ENCODE results near the gene TUT7. TPM values are rescaled to one million over a fixed set of nuclear protein-coding genes. Genes with fewer than 3 reads are reported as not detected.

TUT7 gene
- total RNA-seq, 1 experiment from 2014 or later, result 37.4 TPM

- POLR2A ChIA-PET, result interaction anchor here (0.6 kb wide), 1 partner anchor 470 kb away, joined by 3 read pairs; no protein-coding TSS in a partner anchor
- no peaks in the 10 kb centered on the region for H3K27me3 Mint-ChIP-seq (ENCODE audit: insufficient read depth, unreplicated experiment)
- H3K36me3 Mint-ChIP-seq (ENCODE audit: insufficient read depth, unreplicated experiment), result peaks cover 36% of the 10 kb centered on the region
- BruUV-seq (replicated peaks), result no TSS peak
- CTCF ChIA-PET, result no interaction called here
- peaks cover 30% of the 10 kb centered on the region for H3K4me1 Mint-ChIP-seq (ENCODE audit: insufficient read depth, unreplicated experiment)
- intact Hi-C loops (cut with micrococcal nuclease), result loop anchor here (5.0 kb wide), 1 partner anchor 127 kb away; no protein-coding TSS in a partner anchor
- TF ChIP-seq CTCF (IDR thresholded peaks at IDR 0.05; ENCODE audit: unreplicated experiment), result no peak
- DNase-seq (ENCODE audit: unreplicated experiment), result no peak
- H3K4me3 Mint-ChIP-seq (ENCODE audit: unreplicated experiment), result peak overlapping the region; percentile 60
- H3K27ac Mint-ChIP-seq (ENCODE audit: low read depth, unreplicated experiment), result no peak overlapping the region
- H3K9me3 Mint-ChIP-seq (ENCODE audit: unreplicated experiment), result no peaks in the 10 kb centered on the region
Measured at GRCh38 chr9:86279839-86280238, 74.4 kb downstream of the TUT7 start.

DNA sequence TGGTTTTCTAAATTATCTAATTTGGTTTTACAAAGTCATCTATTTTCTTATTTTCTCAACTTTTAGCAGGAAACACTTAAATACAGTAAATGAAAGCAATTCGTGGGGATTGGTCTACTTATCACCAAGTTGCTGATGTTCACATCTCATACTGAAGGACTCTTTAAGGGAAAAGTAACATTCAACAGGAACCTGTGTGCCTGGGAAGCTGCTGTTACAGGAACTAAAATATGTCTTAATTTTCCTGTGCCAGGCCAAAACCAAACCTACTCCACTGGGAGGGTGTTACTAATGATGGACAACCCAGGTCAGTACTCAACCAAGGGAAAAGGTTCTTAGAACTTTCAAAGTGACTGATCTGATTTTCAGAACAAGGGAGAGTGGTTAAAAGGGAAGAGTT is 77.1 kb downstream of the TUT7 start:
- Mint-ChIP-seq H3K27me3 (ENCODE audit: insufficient read depth, unreplicated experiment) (no peaks in the 10 kb centered on the region), H3K27ac (ENCODE audit: low read depth, unreplicated experiment) (peak overlapping the region; percentile 64), H3K4me3 (ENCODE audit: unreplicated experiment) (no peak overlapping the region), H3K4me1 (ENCODE audit: insufficient read depth, unreplicated experiment) (peaks cover 20% of the 10 kb centered on the region), H3K36me3 (ENCODE audit: insufficient read depth, unreplicated experiment) (peaks cover 31% of the 10 kb centered on the region), H3K9me3 (ENCODE audit: unreplicated experiment) (no peaks in the 10 kb centered on the region)
- intact Hi-C loops (cut with micrococcal nuclease), result no loop called here
- BruUV-seq (replicated peaks), result no TSS peak
- ChIA-PET POLR2A (no interaction called here), CTCF (interaction anchor here (2.4 kb wide), 1 partner anchor 74 kb away, joined by 7 read pairs; no protein-coding TSS in a partner anchor)
- no peak for TF ChIP-seq CTCF (IDR thresholded peaks at IDR 0.05; ENCODE audit: unreplicated experiment)
- no peak for DNase-seq (ENCODE audit: unreplicated experiment)

- no TSS peak for BruUV-seq (replicated peaks)
- ChIA-PET POLR2A (interaction anchor here (0.7 to 1.0 kb wide), 2 partner anchors 19 to 131 kb away, joined by 3 read pairs; no protein-coding TSS in a partner anchor), CTCF (interaction anchor here (0.5 to 2.4 kb wide), 5 partner anchors 19 to 386 kb away, joined by 3 to 7 read pairs (median 3); no protein-coding TSS in a partner anchor)
- intact Hi-C loops (cut with micrococcal nuclease), result no loop called here
- H3K9me3 Mint-ChIP-seq (ENCODE audit: unreplicated experiment), result no peaks in the 10 kb centered on the region
- peak; percentile 6 for TF ChIP-seq CTCF (IDR thresholded peaks at IDR 0.05; ENCODE audit: unreplicated experiment)
- H3K27ac Mint-ChIP-seq (ENCODE audit: low read depth, unreplicated experiment), result no peak overlapping the region
- H3K4me1 Mint-ChIP-seq (ENCODE audit: insufficient read depth, unreplicated experiment), result peaks cover 20% of the 10 kb centered on the region
- H3K36me3 Mint-ChIP-seq (ENCODE audit: insufficient read depth, unreplicated experiment), result peaks cover 36% of the 10 kb centered on the region
- H3K4me3 Mint-ChIP-seq (ENCODE audit: unreplicated experiment), result no peak overlapping the region
- H3K27me3 Mint-ChIP-seq (ENCODE audit: insufficient read depth, unreplicated experiment), result no peaks in the 10 kb centered on the region
- DNase-seq (ENCODE audit: unreplicated experiment), result peak; percentile 7
Measured at GRCh38 chr9:86275962-86276361, 78.2 kb downstream of the TUT7 start.

DNA sequence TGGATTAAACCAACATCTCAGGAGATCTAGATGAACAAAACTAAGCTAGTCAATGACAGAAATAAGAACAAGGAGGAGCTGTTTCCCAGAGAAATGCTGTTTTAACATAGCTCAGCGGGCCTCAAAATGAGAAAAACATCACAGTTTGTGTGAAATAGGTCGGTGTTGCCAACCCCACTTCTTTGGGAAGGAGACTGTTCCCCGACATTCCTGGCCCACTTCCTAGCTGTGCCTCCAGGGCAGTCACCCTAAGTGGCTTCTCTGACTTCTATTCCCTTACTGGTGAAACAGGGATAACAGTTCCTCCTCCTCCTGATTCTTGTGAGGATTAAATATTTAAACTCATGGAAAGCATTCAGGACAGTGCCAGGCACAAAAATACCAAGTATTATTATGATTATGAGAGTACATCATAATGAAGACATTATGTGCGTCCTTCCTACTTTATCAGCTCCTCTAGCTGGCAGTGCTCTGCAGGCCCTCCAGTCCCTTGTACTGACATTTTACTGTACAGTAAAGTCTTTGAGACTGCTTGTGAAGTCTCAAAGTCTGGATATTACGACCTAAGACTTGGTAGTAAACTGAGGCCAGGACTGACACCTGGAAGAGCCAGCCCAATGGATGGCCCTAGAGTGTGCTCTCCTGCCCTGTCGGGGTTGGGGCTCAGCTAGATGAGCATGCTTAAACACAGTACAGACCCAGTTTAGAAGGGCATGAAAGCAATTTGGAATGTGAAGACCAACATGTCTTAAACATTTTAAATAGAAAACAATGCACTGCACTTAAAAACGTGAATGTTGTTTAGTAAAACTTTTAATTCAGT is 79.2 kb downstream of the TUT7 start:
- Mint-ChIP-seq H3K4me3 (ENCODE audit: unreplicated experiment) (no peak overlapping the region), H3K9me3 (ENCODE audit: unreplicated experiment) (no peaks in the 10 kb centered on the region), H3K4me1 (ENCODE audit: insufficient read depth, unreplicated experiment) (peaks cover 19% of the 10 kb centered on the region), H3K36me3 (ENCODE audit: insufficient read depth, unreplicated experiment) (peaks cover 36% of the 10 kb centered on the region), H3K27ac (ENCODE audit: low read depth, unreplicated experiment) (no peak overlapping the region), H3K27me3 (ENCODE audit: insufficient read depth, unreplicated experiment) (no peaks in the 10 kb centered on the region)
- intact Hi-C loops (cut with micrococcal nuclease), result no loop called here
- no TSS peak for BruUV-seq (replicated peaks)
- POLR2A ChIA-PET, result interaction anchor here (0.6 to 1.2 kb wide), 3 partner anchors 78 to 134 kb away, joined by 3 read pairs; no protein-coding TSS in a partner anchor
- no peak for TF ChIP-seq CTCF (IDR thresholded peaks at IDR 0.05; ENCODE audit: unreplicated experiment)
- no peak for DNase-seq (ENCODE audit: unreplicated experiment)
- CTCF ChIA-PET, result interaction anchor here (0.5 to 2.4 kb wide), 5 partner anchors 13 to 73 kb away, joined by 3 to 7 read pairs (median 4); no protein-coding TSS in a partner anchor

Measured in MCF 10A (cell line).